Measurements from ENCODE around the gene SIPA1L3.

Gene SIPA1L3

DNA sequence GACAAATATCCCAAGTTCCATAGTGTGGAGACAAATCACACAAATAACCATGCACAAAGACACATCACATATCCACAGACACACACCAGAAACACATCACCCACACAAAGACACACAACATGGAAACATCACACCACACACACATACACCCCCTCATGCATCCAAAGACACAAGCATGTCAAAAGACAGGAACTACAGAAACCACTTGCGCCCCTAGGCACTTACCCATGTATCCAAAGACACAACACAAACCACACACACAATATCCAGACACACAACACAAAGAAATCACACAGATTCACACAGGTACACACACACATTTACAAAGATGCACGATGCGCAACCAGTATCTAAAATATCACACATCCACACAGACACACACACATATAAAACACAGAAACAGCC, 316.1 kb downstream of the SIPA1L3 start (continued):
- TF ChIP-seq SCRT2 (tag by site-specific recombination; IDR thresholded peaks at IDR 0.05), result peak; percentile 75
- TF ChIP-seq, protein P1, sequence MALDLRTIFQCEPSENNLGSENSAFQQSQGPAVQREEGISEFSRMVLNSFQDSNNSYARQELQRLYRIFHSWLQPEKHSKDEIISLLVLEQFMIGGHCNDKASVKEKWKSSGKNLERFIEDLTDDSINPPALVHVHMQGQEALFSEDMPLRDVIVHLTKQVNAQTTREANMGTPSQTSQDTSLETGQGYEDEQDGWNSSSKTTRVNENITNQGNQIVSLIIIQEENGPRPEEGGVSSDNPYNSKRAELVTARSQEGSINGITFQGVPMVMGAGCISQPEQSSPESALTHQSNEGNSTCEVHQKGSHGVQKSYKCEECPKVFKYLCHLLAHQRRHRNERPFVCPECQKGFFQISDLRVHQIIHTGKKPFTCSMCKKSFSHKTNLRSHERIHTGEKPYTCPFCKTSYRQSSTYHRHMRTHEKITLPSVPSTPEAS (tag by site-specific recombination; IDR thresholded peaks at IDR 0.05), result peak; percentile 76
- TF ChIP-seq, protein P2, sequence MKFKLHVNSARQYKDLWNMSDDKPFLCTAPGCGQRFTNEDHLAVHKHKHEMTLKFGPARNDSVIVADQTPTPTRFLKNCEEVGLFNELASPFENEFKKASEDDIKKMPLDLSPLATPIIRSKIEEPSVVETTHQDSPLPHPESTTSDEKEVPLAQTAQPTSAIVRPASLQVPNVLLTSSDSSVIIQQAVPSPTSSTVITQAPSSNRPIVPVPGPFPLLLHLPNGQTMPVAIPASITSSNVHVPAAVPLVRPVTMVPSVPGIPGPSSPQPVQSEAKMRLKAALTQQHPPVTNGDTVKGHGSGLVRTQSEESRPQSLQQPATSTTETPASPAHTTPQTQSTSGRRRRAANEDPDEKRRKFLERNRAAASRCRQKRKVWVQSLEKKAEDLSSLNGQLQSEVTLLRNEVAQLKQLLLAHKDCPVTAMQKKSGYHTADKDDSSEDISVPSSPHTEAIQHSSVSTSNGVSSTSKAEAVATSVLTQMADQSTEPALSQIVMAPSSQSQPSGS (tag by site-specific recombination; IDR thresholded peaks at IDR 0.05; ENCODE audit: low read depth), result no peak
- no peak for TF ChIP-seq ZSCAN30 (tag by site-specific recombination; IDR thresholded peaks at IDR 0.05)
- TF ChIP-seq ZNF701 (tag by site-specific recombination; IDR thresholded peaks at IDR 0.05), result no peak
- no peak for TF ChIP-seq ZIC2 (tag by site-specific recombination; IDR thresholded peaks at IDR 0.05)
- TF ChIP-seq, protein P3, sequence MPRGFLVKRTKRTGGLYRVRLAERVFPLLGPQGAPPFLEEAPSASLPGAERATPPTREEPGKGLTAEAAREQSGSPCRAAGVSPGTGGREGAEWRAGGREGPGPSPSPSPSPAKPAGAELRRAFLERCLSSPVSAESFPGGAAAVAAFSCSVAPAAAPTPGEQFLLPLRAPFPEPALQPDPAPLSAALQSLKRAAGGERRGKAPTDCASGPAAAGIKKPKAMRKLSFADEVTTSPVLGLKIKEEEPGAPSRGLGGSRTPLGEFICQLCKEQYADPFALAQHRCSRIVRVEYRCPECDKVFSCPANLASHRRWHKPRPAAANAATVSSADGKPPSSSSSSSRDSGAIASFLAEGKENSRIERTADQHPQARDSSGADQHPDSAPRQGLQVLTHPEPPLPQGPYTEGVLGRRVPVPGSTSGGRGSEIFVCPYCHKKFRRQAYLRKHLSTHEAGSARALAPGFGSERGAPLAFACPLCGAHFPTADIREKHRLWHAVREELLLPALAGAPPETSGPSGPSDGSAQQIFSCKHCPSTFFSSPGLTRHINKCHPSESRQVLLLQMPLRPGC (tag by site-specific recombination; IDR thresholded peaks at IDR 0.05), result no peak; the same call in 1 of the 2 replicates
- no peak; the same call in 1 of the 2 replicates for TF ChIP-seq ZNF10 (tag by site-specific recombination; IDR thresholded peaks at IDR 0.05)
- no peak for TF ChIP-seq ZNF501 (tag by site-specific recombination; IDR thresholded peaks at IDR 0.05)
- peak; percentile 84 for TF ChIP-seq ZFHX2 (tag by site-specific recombination; conservative IDR thresholded peaks at IDR 0.05)
- no peak for TF ChIP-seq ZNF292 (tag by site-specific recombination; IDR thresholded peaks at IDR 0.05; ENCODE audit: borderline replicate concordance, low read depth)
- TF ChIP-seq ZBTB48 (tag by site-specific recombination; IDR thresholded peaks at IDR 0.05), result no peak
- TF ChIP-seq MYNN (tag by site-specific recombination; IDR thresholded peaks at IDR 0.05; ENCODE audit: borderline replicate concordance), result no peak
- TF ChIP-seq, protein P4, sequence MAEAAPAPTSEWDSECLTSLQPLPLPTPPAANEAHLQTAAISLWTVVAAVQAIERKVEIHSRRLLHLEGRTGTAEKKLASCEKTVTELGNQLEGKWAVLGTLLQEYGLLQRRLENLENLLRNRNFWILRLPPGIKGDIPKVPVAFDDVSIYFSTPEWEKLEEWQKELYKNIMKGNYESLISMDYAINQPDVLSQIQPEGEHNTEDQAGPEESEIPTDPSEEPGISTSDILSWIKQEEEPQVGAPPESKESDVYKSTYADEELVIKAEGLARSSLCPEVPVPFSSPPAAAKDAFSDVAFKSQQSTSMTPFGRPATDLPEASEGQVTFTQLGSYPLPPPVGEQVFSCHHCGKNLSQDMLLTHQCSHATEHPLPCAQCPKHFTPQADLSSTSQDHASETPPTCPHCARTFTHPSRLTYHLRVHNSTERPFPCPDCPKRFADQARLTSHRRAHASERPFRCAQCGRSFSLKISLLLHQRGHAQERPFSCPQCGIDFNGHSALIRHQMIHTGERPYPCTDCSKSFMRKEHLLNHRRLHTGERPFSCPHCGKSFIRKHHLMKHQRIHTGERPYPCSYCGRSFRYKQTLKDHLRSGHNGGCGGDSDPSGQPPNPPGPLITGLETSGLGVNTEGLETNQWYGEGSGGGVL (tag by site-specific recombination; IDR thresholded peaks at IDR 0.05), result no peak
- TF ChIP-seq ZNF433 (tag by site-specific recombination; IDR thresholded peaks at IDR 0.05; ENCODE audit: low read depth), result no peak
- TF ChIP-seq ZNF585B (tag by site-specific recombination; IDR thresholded peaks at IDR 0.05), result no peak
- TF ChIP-seq, protein P5, sequence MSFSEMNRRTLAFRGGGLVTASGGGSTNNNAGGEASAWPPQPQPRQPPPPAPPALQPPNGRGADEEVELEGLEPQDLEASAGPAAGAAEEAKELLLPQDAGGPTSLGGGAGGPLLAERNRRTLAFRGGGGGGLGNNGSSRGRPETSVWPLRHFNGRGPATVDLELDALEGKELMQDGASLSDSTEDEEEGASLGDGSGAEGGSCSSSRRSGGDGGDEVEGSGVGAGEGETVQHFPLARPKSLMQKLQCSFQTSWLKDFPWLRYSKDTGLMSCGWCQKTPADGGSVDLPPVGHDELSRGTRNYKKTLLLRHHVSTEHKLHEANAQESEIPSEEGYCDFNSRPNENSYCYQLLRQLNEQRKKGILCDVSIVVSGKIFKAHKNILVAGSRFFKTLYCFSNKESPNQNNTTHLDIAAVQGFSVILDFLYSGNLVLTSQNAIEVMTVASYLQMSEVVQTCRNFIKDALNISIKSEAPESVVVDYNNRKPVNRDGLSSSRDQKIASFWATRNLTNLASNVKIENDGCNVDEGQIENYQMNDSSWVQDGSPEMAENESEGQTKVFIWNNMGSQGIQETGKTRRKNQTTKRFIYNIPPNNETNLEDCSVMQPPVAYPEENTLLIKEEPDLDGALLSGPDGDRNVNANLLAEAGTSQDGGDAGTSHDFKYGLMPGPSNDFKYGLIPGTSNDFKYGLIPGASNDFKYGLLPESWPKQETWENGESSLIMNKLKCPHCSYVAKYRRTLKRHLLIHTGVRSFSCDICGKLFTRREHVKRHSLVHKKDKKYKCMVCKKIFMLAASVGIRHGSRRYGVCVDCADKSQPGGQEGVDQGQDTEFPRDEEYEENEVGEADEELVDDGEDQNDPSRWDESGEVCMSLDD (tag by site-specific recombination; IDR thresholded peaks at IDR 0.05), result 0 out of 2 replicates have a peak, but pooled peaks have one; percentile 28
- no peak for TF ChIP-seq ZNF596 (tag by site-specific recombination; IDR thresholded peaks at IDR 0.05)
- peak; percentile 33; the same call in 1 of the 2 replicates for TF ChIP-seq WT1 (tag by site-specific recombination; IDR thresholded peaks at IDR 0.05)
- 0 out of 2 replicates have a peak, but pooled peaks have one; percentile 10 for TF ChIP-seq ZNF843 (tag by site-specific recombination; IDR thresholded peaks at IDR 0.05)
- TF ChIP-seq, protein P6, sequence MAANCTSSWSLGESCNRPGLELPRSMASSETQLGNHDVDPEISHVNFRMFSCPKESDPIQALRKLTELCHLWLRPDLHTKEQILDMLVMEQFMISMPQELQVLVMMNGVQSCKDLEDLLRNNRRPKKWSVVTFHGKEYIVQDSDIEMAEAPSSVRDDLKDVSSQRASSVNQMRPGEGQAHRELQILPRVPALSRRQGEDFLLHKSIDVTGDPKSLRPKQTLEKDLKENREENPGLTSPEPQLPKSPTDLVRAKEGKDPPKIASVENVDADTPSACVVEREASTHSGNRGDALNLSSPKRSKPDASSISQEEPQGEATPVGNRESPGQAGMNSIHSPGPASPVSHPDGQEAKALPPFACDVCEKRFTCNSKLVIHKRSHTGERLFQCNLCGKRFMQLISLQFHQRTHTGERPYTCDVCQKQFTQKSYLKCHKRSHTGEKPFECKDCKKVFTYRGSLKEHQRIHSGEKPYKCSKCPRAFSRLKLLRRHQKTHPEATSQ (tag by site-specific recombination; IDR thresholded peaks at IDR 0.05), result peak; percentile 4; the same call in 1 of the 2 replicates
- TF ChIP-seq ZNF521 (tag by site-specific recombination; IDR thresholded peaks at IDR 0.05), result 0 out of 2 replicates have a peak, but pooled peaks have one; percentile 44
- TF ChIP-seq, protein P7, sequence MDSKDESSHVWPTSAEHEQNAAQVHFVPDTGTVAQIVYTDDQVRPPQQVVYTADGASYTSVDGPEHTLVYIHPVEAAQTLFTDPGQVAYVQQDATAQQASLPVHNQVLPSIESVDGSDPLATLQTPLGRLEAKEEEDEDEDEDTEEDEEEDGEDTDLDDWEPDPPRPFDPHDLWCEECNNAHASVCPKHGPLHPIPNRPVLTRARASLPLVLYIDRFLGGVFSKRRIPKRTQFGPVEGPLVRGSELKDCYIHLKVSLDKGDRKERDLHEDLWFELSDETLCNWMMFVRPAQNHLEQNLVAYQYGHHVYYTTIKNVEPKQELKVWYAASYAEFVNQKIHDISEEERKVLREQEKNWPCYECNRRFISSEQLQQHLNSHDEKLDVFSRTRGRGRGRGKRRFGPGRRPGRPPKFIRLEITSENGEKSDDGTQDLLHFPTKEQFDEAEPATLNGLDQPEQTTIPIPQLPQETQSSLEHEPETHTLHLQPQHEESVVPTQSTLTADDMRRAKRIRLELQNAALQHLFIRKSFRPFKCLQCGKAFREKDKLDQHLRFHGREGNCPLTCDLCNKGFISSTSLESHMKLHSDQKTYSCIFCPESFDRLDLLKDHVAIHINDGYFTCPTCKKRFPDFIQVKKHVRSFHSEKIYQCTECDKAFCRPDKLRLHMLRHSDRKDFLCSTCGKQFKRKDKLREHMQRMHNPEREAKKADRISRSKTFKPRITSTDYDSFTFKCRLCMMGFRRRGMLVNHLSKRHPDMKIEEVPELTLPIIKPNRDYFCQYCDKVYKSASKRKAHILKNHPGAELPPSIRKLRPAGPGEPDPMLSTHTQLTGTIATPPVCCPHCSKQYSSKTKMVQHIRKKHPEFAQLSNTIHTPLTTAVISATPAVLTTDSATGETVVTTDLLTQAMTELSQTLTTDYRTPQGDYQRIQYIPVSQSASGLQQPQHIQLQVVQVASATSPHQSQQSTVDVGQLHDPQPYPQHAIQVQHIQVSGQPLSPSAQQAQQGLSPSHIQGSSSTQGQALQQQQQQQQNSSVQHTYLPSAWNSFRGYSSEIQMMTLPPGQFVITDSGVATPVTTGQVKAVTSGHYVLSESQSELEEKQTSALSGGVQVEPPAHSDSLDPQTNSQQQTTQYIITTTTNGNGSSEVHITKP (tag by site-specific recombination; IDR thresholded peaks at IDR 0.05), result no peak
